ENCODE data around the gene CHI3L1. TPM values are rescaled to one million over a fixed set of nuclear protein-coding genes. Genes with fewer than 3 reads are reported as not detected.

CHI3L1 gene
- total RNA-seq, 1 donor from 2014 or later = 0.20 TPM

DNA sequence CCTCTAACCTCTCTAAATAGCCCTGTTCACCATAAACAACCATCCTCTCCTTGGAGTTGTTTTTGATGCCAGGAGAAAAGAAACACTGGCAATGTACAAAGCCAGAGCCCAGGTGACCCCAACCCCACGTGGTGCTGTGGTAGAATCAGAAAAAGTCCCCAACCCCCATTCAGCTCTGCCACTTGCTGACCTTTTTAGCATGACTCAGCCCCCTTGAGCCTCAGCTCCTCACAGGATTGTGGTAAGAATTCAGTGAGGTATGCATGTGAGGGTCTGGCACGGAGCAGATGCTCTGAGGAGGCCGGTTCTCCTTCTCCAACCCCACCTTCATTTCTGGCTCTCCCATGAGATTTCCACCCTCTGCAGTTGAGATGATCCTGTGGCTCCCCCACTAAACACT is 11.1 kb upstream of the CHI3L1 start:
- H3K4me3 ChIP-seq (ENCODE audit: insufficient read depth, low read depth, low read length) = no peak overlapping the region
- no peak overlapping the region for H3K4me3 Mint-ChIP-seq (ENCODE audit: unreplicated experiment)
- H3K9me3 Mint-ChIP-seq (ENCODE audit: unreplicated experiment) = peaks cover 10% of the 10 kb centered on the region
- peaks cover 29% of the 10 kb centered on the region for H3K4me1 ChIP-seq (ENCODE audit: insufficient read depth, low read length)
- no peaks in the 10 kb centered on the region for H4K20me1 ChIP-seq (ENCODE audit: insufficient read depth, low read length)
- FAIRE-seq (peak; percentile 34), DNase-seq (ENCODE audit: low read depth) (peak; percentile 92)
- no peaks in the 10 kb centered on the region for H3K79me2 ChIP-seq (ENCODE audit: insufficient read depth, low read length)
- peaks cover 3% of the 10 kb centered on the region for H3K27me3 Mint-ChIP-seq (ENCODE audit: low read depth, unreplicated experiment)
- H3K4me2 ChIP-seq (ENCODE audit: low read length) = peak overlapping the region; percentile 51
- peaks cover 48% of the 10 kb centered on the region for H3K4me1 Mint-ChIP-seq (ENCODE audit: low read depth, unreplicated experiment)
- no peak overlapping the region for H2AFZ ChIP-seq (ENCODE audit: low read depth, low read length)
- TF ChIP-seq EZH2 (IDR thresholded peaks at IDR 0.05; ENCODE audit: insufficient read depth, low read length) (no peak), CTCF (IDR thresholded peaks at IDR 0.05; ENCODE audit: insufficient read depth, low read depth, low read length) (no peak)
- no peaks in the 10 kb centered on the region for H3K36me3 Mint-ChIP-seq (ENCODE audit: low read depth, unreplicated experiment)
- H3K9ac ChIP-seq (ENCODE audit: low read length) = no peak overlapping the region
- no peaks in the 10 kb centered on the region for H3K36me3 ChIP-seq (ENCODE audit: insufficient read depth, low read length)
- peak overlapping the region; percentile 77 for H3K27ac Mint-ChIP-seq (ENCODE audit: unreplicated experiment)
- no peaks in the 10 kb centered on the region for H3K9me3 ChIP-seq (ENCODE audit: insufficient read depth, low read depth, low read length)
- H3K27ac ChIP-seq (ENCODE audit: low read depth, low read length) = no peak overlapping the region
- H3K27me3 ChIP-seq (ENCODE audit: insufficient read depth, low read length) = no peaks in the 10 kb centered on the region

GRCh38 chr1:203196371-203196770 is 9.9 kb upstream of the CHI3L1 start:
- Histone ChIP-seq H3K36me3 (ENCODE audit: insufficient read depth, low read length) (no peaks in the 10 kb centered on the region), H3K9ac (ENCODE audit: low read length) (no peak overlapping the region), H3K27me3 (ENCODE audit: insufficient read depth, low read length) (no peaks in the 10 kb centered on the region), H3K79me2 (ENCODE audit: insufficient read depth, low read length) (no peaks in the 10 kb centered on the region), H2AFZ (ENCODE audit: low read depth, low read length) (peak overlapping the region; percentile 0), H3K4me3 (ENCODE audit: insufficient read depth, low read depth, low read length) (no peak overlapping the region), H3K4me1 (ENCODE audit: insufficient read depth, low read length) (peaks cover 29% of the 10 kb centered on the region), H3K27ac (ENCODE audit: low read depth, low read length) (no peak overlapping the region), H3K4me2 (ENCODE audit: low read length) (no peak overlapping the region), H4K20me1 (ENCODE audit: insufficient read depth, low read length) (no peaks in the 10 kb centered on the region), H3K9me3 (ENCODE audit: insufficient read depth, low read depth, low read length) (no peaks in the 10 kb centered on the region)
- Mint-ChIP-seq H3K4me1 (ENCODE audit: low read depth, unreplicated experiment) (peaks cover 46% of the 10 kb centered on the region), H3K36me3 (ENCODE audit: low read depth, unreplicated experiment) (no peaks in the 10 kb centered on the region), H3K9me3 (ENCODE audit: unreplicated experiment) (peaks cover 9% of the 10 kb centered on the region), H3K4me3 (ENCODE audit: unreplicated experiment) (no peak overlapping the region), H3K27ac (ENCODE audit: unreplicated experiment) (peak overlapping the region; percentile 26), H3K27me3 (ENCODE audit: low read depth, unreplicated experiment) (no peaks in the 10 kb centered on the region)
- FAIRE-seq = no peak
- DNase-seq (ENCODE audit: low read depth) = peak; percentile 30
- no peak for TF ChIP-seq CTCF (IDR thresholded peaks at IDR 0.05; ENCODE audit: insufficient read depth, low read depth, low read length)
- no peak for TF ChIP-seq EZH2 (IDR thresholded peaks at IDR 0.05; ENCODE audit: insufficient read depth, low read length)

DNA sequence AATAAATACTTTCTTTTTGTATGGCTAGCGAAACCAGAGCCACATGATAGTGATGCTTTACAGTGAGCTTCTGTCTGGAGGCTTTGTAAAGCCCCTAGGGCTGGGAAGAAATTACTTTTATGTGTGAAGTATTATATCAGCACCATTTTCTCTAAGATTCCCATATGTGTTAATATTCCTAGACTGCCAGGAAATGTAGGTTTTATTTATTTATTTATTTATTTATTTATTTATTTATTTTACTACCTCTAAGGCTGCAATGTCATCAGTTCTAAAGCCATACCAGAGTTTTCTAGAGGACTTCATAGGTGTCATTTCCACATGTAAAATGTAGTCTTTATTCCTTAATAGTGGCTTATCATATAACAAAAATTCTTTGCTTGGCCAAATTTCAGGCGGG is 4.4 kb upstream of the CHI3L1 start:
- Mint-ChIP-seq H3K4me3 (ENCODE audit: unreplicated experiment) (no peak overlapping the region), H3K9me3 (ENCODE audit: unreplicated experiment) (no peaks in the 10 kb centered on the region), H3K4me1 (ENCODE audit: low read depth, unreplicated experiment) (peaks cover 18% of the 10 kb centered on the region), H3K27me3 (ENCODE audit: low read depth, unreplicated experiment) (no peaks in the 10 kb centered on the region), H3K27ac (ENCODE audit: unreplicated experiment) (no peak overlapping the region), H3K36me3 (ENCODE audit: low read depth, unreplicated experiment) (no peaks in the 10 kb centered on the region)
- FAIRE-seq = no peak
- no peak overlapping the region for H3K9ac ChIP-seq (ENCODE audit: low read length)
- H3K4me3 ChIP-seq (ENCODE audit: insufficient read depth, low read depth, low read length) = no peak overlapping the region
- no peak for DNase-seq (ENCODE audit: low read depth)
- no peaks in the 10 kb centered on the region for H3K36me3 ChIP-seq (ENCODE audit: insufficient read depth, low read length)
- H3K27me3 ChIP-seq (ENCODE audit: insufficient read depth, low read length) = no peaks in the 10 kb centered on the region
- no peaks in the 10 kb centered on the region for H3K4me1 ChIP-seq (ENCODE audit: insufficient read depth, low read length)
- no peak overlapping the region for H3K4me2 ChIP-seq (ENCODE audit: low read length)
- H4K20me1 ChIP-seq (ENCODE audit: insufficient read depth, low read length) = no peaks in the 10 kb centered on the region
- H3K79me2 ChIP-seq (ENCODE audit: insufficient read depth, low read length) = no peaks in the 10 kb centered on the region
- H3K9me3 ChIP-seq (ENCODE audit: insufficient read depth, low read depth, low read length) = no peaks in the 10 kb centered on the region
- no peak overlapping the region for H2AFZ ChIP-seq (ENCODE audit: low read depth, low read length)
- H3K27ac ChIP-seq (ENCODE audit: low read depth, low read length) = no peak overlapping the region
- TF ChIP-seq CTCF (IDR thresholded peaks at IDR 0.05; ENCODE audit: insufficient read depth, low read depth, low read length) (no peak), EZH2 (IDR thresholded peaks at IDR 0.05; ENCODE audit: insufficient read depth, low read length) (no peak)
